HG02852 (cell line): ENCODE measurements around the gene USP12.
"Not testable (repeated sequence)": the region's sequence is repeated elsewhere in the genome, so short reads cannot be mapped to it uniquely, and the experiment has no call there.

Experiments used
- ATAC-seq: cut with Tn5 transposase; IDR thresholded peaks from one replicate; pipeline ENCODE4 v1.9.1; 2021; ENCODE audit warnings: mild to moderate bottlenecking, moderate library complexity; ENCODE audit not compliant: unreplicated experiment

The USP12 gene

GRCh38 chr13:27124571-27124970 lies 47.0 kb downstream of the USP12 start:
- ATAC-seq = no peak

GRCh38 chr13:27123445-27123844 lies 48.2 kb downstream of the USP12 start:
- not testable (repeated sequence) for ATAC-seq

GRCh38 chr13:27122036-27122435 lies 49.6 kb downstream of the USP12 start:
- no peak for ATAC-seq

- no peak for ATAC-seq
Observed at GRCh38 chr13:27120811-27121210, 50.8 kb downstream of the USP12 start.

GRCh38 chr13:27120011-27120410 lies 51.6 kb downstream of the USP12 start:
- ATAC-seq = no peak

- no peak for ATAC-seq
Observed at GRCh38 chr13:27118428-27119054, 53.1 kb downstream of the USP12 start.

GRCh38 chr13:27117952-27118351 lies 53.7 kb downstream of the USP12 start:
- ATAC-seq = no peak

GRCh38 chr13:27117158-27117557 lies 54.5 kb downstream of the USP12 start:
- no peak for ATAC-seq

- peak; percentile 47 for ATAC-seq
Observed at GRCh38 chr13:27113436-27113835, 58.2 kb downstream of the USP12 start.

- no peak for ATAC-seq
Observed at GRCh38 chr13:27112006-27112405, 59.6 kb downstream of the USP12 start.

GRCh38 chr13:27110056-27110746 lies 61.4 kb downstream of the USP12 start:
- ATAC-seq = no peak

- no peak for ATAC-seq
Observed at GRCh38 chr13:27106144-27106543, 65.5 kb downstream of the USP12 start.

GRCh38 chr13:27104606-27105005 lies 67.0 kb downstream of the USP12 start:
- ATAC-seq = no peak

GRCh38 chr13:27101847-27102246 lies 69.8 kb downstream of the USP12 start:
- no peak for ATAC-seq

GRCh38 chr13:27101289-27101688 lies 70.3 kb downstream of the USP12 start:
- ATAC-seq = no peak

- ATAC-seq = no peak
Observed at GRCh38 chr13:27097691-27098090, 73.9 kb downstream of the USP12 start.

GRCh38 chr13:27091451-27091850 lies 80.2 kb downstream of the USP12 start:
- ATAC-seq = no peak

- no peak for ATAC-seq
Observed at GRCh38 chr13:27088619-27089018, 83.0 kb downstream of the USP12 start.

GRCh38 chr13:27086599-27087265 lies 84.9 kb downstream of the USP12 start:
- no peak for ATAC-seq

- ATAC-seq = no peak
Observed at GRCh38 chr13:27083183-27083582, 88.4 kb downstream of the USP12 start.

GRCh38 chr13:27081893-27082679 lies 89.5 kb downstream of the USP12 start:
- no peak for ATAC-seq
